GM12891 (cell line): Measurements from ENCODE around the gene ELFN1.

Experiments used
- PAX5 ChIP-seq: IDR thresholded peaks from 2 replicates; pipeline ENCODE4 v1.6.1; 2011; ENCODE audit warnings: low read length, moderate library complexity, mild to moderate bottlenecking; ENCODE audit not compliant: insufficient read depth, severe bottlenecking
- POLR2A ChIP-seq: IDR thresholded peaks from 2 replicates; pipeline ENCODE4 v1.6.1; 2011; ENCODE audit warnings: low read depth, low read length, control low read depth
- POLR2AphosphoS5 ChIP-seq: IDR thresholded peaks from 2 replicates; pipeline ENCODE4 v1.6.1; 2011; ENCODE audit warnings: low read depth, low read length, control low read depth
- POU2F2 ChIP-seq: IDR thresholded peaks from 2 replicates; pipeline ENCODE4 v1.6.1; 2011; ENCODE audit warnings: low read depth, mild to moderate bottlenecking, control low read depth, low read length, moderate library complexity
- SPI1 ChIP-seq: IDR thresholded peaks from 2 replicates; pipeline ENCODE4 v1.6.1; 2011; ENCODE audit warnings: low read depth, low read length, control low read depth
- TAF1 ChIP-seq: IDR thresholded peaks from 2 replicates; pipeline ENCODE4 v1.6.1; 2011; ENCODE audit warnings: low read depth, low read length, control low read depth

DNA sequence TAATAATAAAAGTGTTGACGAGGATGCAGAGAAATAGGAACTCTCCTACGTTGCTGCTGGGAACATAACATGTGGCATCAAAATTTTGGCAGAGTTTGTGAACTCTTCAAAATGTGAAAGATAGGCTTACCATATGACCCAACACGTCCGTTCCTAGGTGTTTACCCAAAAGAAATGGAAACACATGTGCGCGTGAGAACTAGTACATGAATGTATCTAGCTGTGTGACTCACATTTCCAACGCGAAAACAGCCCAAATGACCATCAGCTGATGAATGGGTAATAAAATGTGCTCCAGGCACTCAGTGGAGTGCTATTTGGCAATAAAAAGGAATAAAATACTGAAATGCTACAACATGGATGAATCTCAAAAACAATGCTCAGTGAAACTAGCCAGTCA, 10.4 kb upstream of the ELFN1 start:
- TF ChIP-seq TAF1 = no peak
- no peak for TF ChIP-seq POLR2AphosphoS5
- TF ChIP-seq POLR2A = no peak
- TF ChIP-seq POU2F2 = no peak
- TF ChIP-seq SPI1 = no peak
- no peak for TF ChIP-seq PAX5
